ENCODE measurements around the gene IGSF9B.

Gene IGSF9B

GRCh38 chr11:133921026-133921425 is 35.7 kb downstream of the IGSF9B start:
- DNase-seq (ENCODE audit: low read depth): no peak

- no peak for DNase-seq (ENCODE audit: low read depth)
These were observed 36.4 kb downstream of the IGSF9B start for GRCh38 chr11:133920109-133920990.

- DNase-seq (ENCODE audit: low read depth): no peak
These were observed 37.2 kb downstream of the IGSF9B start for GRCh38 chr11:133919330-133920108.

GRCh38 chr11:133918608-133919260 is 38.0 kb downstream of the IGSF9B start:
- no peak for DNase-seq (ENCODE audit: low read depth)

- no peak for DNase-seq (ENCODE audit: low read depth)
These were observed 38.7 kb downstream of the IGSF9B start for GRCh38 chr11:133917921-133918607.

GRCh38 chr11:133916784-133917440 is 39.9 kb downstream of the IGSF9B start:
- DNase-seq (ENCODE audit: low read depth): no peak

GRCh38 chr11:133913761-133914160 is 43.0 kb downstream of the IGSF9B start:
- no peak for DNase-seq (ENCODE audit: low read depth)

GRCh38 chr11:133911171-133911570 is 45.6 kb downstream of the IGSF9B start:
- no peak for DNase-seq (ENCODE audit: low read depth)

- no peak for DNase-seq (ENCODE audit: low read depth)
These were observed 46.7 kb downstream of the IGSF9B start for GRCh38 chr11:133910101-133910500.

GRCh38 chr11:133908827-133909226 is 47.9 kb downstream of the IGSF9B start:
- no peak for DNase-seq (ENCODE audit: low read depth)

GRCh38 chr11:133907841-133908241 is 48.9 kb downstream of the IGSF9B start:
- DNase-seq (ENCODE audit: low read depth): no peak

- no peak for DNase-seq (ENCODE audit: low read depth)
These were observed 49.6 kb downstream of the IGSF9B start for GRCh38 chr11:133907216-133907615.

GRCh38 chr11:133906746-133907145 is 50.0 kb downstream of the IGSF9B start:
- DNase-seq (ENCODE audit: low read depth): no peak

- DNase-seq (ENCODE audit: low read depth): no peak
These were observed 50.5 kb downstream of the IGSF9B start for GRCh38 chr11:133906241-133906640.

GRCh38 chr11:133905677-133906156 is 51.1 kb downstream of the IGSF9B start:
- DNase-seq (ENCODE audit: low read depth): no peak

GRCh38 chr11:133904818-133905515 is 51.8 kb downstream of the IGSF9B start:
- no peak for DNase-seq (ENCODE audit: low read depth)

GRCh38 chr11:133903875-133904817 is 52.6 kb downstream of the IGSF9B start:
- no peak for DNase-seq (ENCODE audit: low read depth)

GRCh38 chr11:133903056-133903455 is 53.7 kb downstream of the IGSF9B start:
- DNase-seq (ENCODE audit: low read depth): no peak

- no peak for DNase-seq (ENCODE audit: low read depth)
These were observed 54.3 kb downstream of the IGSF9B start for GRCh38 chr11:133902506-133902905.

- no peak for DNase-seq (ENCODE audit: low read depth)
These were observed 54.8 kb downstream of the IGSF9B start for GRCh38 chr11:133901999-133902398.
